Germinal center (tissue), 1 donor: ENCODE data around the gene ETV6.
A peak's percentile ranks its signal among the peaks of the same experiment; 100 is the strongest.

Experiments used
- DNase-seq: peaks from one replicate; pipeline ENCODE4 v3.0.0; 2012; ENCODE audit warnings: mixed read lengths, low spot score

Gene ETV6

DNA sequence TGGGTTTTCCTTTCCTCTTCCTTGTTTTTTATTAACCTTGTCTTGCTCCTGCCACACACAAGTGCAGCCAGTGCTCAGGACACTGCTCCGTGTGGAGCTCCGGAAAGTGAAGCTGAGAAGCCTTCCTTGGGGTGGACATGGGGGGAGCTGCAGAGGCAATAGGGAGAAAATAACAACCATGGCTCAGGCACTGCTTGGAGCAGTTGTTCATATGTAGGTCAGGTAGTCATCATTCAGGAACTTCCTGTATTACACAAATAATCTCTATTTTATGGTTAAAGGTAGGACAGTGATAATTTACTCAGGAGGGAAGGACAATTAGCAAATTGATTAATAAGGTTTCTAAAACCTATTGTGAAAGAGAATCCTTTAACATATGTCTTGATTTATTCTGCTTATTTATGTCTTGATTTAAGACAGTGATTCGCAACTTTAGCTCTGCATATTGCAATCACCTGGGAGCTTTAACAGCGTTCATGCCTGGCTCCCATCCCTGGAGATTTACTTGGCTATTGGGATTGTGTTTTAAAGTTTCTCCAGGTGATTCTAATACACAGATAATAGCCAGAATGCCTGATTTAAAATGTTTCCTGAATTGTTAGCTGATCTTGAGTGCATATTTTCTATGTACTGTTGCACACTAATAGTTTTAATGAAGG is 92.1 kb downstream of the ETV6 start:
- no peak for DNase-seq

DNA sequence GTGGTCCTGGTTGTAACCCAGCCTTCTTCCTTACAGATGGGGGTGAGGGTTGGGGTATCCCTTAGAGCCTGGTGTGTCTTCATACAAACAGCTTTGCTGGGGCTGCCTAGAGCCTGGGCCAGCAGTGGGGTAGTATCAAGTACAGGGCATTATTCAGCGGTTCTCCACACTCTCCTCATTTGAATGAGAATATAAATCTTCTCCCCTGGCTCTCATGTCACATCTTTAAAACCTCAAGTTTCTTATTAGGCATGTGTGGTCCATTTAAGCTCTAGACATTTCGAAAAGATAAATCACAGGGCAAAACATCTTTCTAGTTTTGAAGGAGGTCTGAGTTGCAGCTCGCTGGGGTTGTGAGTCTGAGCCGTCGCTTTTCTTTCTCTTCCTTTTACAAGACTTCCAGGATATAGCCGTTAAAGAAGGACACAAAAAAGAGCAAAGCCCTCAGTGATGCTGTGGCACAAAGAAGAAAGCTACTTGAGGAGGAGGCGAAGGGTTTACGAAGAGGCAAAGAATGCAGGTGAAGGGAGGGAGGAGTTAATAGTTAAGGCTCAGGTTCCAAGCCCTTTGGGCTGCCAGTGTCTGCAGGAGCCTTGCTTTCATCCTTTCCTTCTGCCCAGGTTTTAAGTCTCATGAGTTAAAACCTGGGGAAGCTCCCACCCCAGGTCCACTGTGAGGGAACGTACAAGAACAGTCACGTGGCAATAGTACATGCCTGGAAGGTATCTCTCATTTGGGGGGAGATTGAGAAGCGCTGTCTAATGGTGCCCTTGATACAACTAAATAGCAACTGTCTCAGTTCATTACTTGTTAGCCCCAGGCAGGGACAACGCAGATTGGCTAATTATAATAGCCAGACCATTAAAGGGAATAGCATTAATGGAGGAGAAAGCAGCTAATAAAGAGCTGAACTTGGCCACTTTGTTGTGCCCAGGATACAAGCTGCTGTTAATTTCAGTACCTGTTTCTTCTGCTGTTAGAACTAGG is 94.2 kb downstream of the ETV6 start:
- no peak for DNase-seq

DNA sequence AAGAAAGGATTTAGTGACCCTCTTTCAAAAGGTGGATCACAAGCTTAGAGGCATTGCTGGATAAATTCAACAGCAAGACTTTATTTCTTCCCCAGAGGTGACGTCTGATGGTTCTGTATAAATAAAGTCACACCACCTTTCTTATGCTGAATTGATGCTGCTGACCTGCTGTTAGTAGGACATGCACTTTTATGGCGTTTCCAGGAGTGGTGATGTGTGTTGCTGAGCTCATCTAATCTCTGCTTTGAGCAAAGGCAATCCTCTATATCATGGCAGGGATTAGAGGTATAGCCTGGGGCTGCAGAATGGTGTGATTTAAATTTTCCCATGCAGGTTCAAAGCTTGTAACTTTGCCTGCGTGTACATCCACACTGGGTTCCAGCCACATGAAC is 94.9 kb downstream of the ETV6 start:
- DNase-seq, result no peak

DNA sequence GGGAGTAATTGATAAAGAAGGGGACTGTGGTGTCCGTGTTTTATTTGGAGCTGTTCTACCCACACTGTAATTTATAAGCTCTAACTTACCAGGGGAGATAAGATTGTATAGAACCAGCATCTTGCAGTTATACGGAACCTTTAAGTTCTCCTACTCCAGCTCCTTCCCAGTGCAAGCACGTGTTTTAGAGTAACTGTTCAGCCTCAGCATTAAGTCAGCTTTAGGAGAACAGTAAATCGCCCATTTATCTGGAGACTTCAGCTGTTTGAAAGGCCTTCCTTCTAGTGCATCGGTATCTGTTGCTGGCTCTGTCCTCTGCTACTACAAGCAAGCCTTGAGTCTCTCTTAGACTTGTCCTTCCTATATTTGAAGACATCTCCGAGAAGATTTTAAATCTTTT is 95.6 kb downstream of the ETV6 start:
- no peak for DNase-seq

DNA sequence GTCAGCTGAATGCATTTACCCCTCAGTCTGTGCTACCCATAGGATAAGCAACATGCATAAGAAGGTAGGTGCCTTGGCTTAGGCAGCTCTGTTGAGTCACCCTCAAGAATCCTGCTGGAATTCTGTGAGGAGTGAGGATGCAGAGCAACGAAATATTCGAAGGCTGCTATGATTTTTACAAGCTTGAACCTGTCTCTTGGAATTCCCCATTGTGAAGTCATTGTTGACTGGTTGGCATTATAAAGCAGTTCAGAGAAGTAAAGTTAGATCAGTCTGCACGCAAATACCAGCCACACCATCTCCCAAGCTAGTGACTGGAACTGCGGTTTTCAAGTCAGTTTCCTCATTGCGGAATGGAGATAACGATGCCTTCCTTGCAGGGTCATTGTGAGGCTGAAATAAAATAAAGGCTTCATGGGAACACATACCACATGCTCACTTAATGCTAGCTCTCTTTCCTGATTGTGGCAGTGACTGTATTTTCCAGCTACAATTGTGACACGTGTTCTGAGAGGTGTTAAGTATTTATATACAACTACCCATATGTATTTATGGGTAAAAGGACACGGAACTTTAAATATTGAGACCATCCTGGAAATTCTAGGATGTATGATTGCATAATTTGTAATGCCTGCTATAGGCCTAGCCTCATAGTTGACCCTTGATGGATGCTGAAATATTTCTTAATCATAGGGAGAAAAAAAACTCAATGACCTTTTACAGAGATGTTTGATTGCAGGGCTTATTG is 96.7 kb downstream of the ETV6 start:
- DNase-seq, result no peak

DNA sequence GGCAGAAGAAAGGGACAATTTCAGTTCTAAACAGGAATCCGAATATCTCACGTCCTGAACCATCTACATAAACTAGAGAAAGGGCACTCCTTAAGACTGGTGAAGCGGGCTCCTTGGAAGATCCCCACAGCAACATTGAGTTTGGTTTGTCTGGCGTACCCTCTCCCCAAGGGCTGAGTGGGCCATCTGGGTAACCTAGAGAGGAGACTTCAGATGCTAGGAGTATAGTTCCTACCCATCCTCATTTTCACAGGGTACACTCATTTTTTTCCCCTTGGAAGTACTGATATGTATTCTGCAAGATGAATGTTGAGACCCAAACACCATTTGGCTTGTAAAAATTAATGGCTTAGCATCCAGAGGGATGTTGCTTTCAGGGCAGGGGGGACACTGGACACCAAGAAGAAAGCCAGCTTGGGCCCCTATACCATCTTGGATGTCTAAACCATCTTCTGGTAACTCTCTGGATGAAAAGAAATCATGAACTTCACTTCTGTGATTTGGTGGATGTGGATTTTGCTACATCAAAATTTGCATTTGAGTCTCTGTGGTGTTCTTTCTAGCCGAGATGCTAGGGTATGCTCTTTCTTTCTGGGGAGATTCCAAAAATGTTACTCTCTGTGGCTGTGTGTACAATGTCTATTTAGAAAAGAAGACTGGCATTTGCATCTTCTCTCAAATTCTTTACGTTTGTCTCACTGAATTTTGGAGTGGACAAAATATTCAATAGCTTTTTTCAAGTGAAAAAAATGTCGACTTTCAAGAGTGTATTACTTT is 97.7 kb downstream of the ETV6 start:
- no peak for DNase-seq

DNA sequence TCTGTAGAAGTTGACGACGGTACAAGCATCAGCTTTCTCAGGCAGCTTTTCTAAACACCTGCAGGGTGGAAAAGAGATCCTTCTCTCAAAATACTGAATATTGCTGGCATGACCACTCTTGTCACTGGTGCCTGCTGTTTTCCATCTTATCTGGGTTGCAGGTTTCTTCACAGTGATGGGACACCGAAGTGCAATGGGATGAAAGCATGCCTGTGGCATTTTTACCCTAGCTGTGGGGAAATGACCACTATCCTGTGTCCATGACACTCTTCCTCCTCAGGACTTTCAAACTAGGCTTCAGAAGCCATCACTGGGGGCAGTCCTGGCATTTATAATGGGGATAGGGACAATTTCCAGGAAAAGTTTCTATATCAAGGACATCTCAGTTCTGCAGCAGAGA is 98.5 kb downstream of the ETV6 start:
- no peak for DNase-seq

DNA sequence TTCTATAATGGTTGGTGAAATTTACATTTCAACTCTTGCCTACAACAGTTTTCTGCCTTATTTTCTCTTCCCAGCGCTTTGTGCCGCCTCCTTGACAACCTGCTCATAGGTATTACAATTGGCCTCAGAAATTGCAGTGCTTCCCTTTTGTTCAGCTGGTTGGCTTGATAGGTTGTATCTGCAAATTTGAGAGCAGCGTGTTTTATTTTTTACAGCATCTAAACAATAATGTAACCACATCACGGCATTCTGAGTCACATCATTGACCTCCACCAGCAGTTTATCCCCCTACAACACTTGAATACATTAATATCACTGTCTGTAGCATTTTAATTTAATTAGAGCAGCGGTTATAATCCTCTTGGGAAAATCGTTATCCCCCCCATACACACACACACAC is 99.4 kb downstream of the ETV6 start:
- DNase-seq, result no peak

DNA sequence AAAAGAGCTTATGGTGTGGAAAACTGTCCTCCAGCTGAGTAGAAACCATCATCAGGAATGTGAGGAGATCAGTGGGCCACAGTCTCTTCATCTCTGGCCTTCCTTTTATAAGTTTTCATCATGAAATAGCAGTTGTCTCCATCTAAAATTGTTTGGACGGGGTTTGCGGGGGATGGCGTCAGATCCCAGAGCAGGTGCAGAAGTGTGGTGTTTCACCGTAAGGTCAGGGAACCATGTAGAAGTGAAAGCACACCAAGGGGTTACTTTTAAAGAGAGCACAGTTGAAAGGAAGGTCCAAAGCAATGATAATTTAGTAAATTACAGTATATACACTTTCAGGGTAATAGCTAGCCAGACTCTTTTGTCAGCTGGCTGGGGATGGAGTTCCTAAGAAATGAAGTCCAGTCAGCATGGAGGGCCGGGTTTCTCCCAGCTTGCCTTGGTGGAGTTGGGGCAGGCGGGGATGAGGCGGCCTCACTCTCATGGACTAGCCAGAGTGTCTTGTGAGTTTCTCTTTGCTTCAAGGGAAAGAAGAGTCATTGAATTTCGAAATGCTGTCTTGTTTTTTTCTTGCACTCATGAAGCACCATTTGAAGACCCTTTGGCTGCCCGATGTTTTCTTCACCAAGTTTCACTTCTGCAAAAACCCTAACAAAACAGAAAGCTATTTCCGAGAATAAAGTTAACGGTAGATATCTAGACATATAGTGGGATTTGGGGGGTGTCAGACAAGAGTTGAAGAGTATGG is 100.6 kb downstream of the ETV6 start:
- DNase-seq, result peak; percentile 56

DNA sequence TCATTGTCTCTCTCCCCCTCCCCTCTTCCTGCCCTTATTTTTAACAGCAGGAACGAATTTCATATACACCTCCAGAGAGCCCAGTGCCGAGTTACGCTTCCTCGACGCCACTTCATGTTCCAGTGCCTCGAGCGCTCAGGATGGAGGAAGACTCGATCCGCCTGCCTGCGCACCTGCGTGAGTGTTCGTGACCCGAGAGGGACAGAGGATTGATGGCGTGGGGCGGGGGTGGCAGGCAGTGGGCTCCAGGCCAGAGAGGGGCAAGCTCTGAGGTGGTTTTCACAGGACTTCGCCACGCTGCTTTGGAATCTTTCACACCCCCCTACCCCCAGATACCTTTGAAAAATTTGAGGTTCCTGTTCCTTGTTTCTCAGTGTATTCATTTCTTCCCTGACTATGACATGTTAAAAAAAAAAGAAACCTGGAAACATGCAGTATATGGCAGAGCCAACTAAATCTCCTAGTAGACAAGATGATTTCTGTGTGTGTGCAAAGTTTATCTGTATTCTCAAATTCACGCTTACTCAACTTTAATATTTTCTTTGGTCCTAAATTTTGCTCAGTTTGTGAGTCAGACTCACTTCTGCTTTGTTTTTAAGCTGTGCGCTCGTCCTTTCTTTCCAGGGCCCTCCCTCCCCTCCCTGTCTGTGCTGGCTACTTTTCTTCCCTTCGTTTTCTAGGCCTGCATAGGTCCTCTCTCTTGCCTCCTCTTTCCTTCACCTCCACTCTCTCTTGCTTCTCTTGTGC is 103.1 kb downstream of the ETV6 start:
- no peak for DNase-seq

DNA sequence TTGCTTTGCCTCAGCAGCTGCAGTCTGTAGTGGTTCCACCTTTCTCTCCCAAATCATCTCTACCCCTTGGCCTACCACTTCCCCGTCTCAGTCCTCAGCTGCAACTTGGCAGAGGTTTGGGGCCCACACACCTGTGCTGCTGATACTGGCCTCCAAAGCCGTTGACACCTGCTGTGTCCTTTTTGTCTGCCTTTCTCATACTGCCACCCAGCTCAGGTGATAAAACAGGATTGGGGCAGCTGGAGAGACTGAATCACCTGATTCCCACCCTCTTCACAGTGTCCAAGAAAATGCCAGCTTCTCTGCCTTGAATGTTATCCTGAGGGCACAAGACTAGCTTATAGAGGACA is 103.7 kb downstream of the ETV6 start:
- no peak for DNase-seq

DNA sequence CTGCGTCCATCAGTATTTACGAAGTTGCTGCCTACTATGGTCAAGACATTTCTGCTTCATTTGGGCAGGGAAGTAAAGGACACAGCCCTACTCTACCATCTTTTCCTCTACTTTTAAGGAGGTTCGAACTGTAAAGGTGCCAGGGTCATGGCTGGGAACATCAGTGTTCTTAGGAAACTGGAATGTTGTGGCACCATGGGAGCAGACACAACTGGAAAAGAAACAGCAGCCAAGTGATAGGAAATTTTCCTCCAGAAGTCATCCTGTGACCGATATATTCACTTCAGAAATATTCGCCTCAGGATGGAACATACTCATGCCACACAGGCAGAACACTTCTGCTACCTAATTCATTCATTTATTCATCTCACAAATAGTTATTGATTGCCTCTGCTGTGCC is 104.4 kb downstream of the ETV6 start:
- DNase-seq, result no peak

DNA sequence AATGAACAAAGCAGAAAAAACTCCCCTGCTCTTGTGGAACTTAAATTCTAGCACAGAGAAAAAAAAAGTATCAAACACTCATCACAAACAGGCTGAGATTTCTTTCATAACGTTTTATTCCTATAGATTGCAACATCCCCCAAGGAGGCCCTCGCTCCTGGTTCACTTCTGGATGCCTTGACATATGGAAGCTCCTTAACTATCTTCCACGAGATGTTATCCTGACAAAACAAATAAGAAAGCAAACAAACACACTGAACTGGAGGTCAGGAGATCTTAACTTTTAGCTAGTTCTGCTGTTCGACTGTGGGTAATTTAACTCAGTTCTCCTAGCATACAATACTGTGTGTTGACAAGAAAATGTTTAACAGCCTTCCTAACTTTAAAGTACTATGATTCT is 104.8 kb downstream of the ETV6 start:
- no peak for DNase-seq

DNA sequence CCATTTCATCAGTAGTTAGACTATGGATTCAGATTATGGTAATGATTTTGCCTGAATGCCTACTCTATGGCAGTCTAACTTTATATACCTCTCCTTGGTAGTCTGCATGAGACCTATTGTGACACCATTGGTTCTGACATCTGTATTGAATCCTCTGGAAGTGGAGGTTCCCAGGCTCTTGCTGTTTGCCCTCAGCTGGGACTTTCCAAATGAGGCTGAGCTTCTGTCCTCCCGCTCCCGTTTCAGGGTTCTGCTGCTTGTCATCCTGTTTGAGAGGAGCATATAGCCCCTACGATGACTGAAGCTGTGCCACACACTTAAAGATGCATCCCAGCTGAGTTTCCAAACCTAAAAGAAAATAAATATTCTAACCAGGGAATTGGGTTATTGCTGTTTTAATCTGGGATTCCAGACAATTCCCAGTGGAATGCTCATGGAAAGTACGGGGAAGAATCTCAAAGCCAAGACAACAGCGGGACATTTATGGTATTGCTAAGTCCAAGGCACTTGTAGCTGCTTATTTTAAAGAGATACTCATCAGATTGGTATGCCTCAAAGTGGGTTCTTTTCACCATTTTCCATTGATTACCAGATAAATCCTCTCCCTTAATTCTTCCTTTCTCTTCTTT is 105.9 kb downstream of the ETV6 start:
- DNase-seq, result no peak

DNA sequence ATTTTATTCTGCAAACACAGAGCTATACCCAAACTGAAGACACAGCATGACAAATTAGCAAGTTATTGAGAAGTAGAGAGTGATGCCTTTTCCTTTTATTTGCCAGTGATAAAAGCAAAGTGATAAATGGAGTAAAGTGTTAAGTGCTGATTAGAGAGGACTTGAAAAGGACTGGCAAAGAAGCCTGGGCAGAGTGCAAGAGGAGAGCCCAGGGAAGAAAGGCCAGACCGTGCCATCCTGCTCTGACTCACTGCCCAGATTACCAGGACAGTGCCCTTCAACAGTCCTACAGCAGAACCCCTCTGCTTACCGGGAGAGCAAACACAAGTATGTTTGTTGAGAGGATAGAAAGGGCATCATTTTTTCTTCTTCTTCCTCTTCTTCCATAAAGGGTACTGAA is 106.5 kb downstream of the ETV6 start:
- no peak for DNase-seq

DNA sequence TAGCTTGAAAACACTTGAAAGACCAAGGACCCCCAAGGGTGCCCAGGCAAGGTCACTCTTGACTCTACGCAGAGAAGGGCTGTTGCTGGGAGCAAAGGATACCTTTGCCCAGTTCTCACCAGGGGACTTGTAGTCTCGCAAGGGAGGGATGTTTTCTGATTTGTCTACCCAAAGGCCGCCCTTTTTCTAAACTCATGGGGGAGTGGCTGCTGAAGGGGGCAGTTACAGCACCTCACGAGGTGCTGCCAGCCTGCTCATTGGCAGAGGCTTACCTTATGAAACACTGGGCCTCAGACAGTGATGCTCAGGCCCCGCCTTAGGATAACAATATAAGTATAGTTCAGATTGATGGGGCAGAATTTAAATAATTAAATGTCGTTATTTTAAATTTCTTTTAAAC is 107.0 kb downstream of the ETV6 start:
- no peak for DNase-seq

DNA sequence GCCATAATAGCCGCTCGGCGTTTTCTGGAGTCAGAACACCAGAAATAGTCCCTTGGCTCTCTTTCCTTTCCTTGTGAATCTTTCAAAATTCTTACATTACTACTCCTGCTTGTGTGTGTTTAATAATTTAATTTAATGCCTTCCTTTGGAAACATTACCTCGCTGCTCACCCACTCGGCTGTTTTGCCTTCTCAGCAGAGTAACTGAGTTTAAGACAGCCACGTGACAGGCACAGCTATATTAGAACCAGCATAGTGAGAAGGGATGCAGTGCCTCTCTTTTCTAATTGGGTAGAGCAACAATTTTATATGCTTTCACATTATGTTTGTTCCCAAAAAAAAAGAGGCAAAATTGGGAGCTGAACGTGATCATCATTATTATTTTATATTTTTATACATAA is 107.6 kb downstream of the ETV6 start:
- no peak for DNase-seq

DNA sequence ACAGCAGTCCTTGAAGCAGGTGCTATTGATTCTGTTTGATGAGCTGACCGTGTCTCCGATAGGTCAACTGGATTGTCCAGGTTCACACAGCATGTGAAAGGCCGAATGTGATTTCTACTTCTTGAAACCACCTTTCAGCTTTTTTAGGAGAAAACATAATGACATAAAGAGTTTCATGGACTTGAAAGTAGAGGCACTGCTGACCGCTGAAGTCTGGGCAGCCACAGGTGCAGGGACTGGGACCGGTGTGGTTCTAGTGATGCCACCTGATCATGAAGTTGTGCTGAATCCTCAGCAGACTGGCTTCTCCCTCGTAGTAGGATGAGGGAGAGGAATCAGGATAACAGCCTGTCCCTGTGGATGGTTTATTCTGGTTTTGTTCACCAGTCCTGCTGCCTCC is 108.1 kb downstream of the ETV6 start:
- no peak for DNase-seq

DNA sequence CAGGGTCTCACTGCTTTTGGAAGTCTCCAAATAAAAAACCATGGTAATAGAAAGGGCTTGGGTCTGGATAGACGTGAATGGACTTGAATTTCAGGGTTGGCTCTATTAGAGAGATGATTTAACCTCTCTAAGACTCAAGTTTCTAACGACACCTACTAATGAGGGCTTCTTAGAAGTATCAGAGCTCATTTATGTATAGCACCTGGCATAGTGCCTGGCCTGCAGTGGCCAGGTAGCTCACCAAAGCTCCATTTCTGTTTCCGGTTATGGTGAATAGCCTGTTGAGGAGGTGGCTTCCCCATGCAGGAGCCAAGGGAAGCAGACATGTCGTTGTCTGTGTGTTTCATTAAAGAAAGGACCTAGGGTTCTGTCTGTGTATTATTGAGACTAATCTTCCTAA is 108.6 kb downstream of the ETV6 start:
- no peak for DNase-seq
